Gastroesophageal sphincter (tissue), 3 donors: ENCODE measurements around the gene NFYA.

Experiments
- CTCF ChIP-seq, 4 experiments: fragments of 200-600 bp in 2 of 4; fragments of 450-650 bp in 2 of 4; sonication (generic) in 1 of 4; IDR thresholded peaks; one replicate each; pipeline ENCODE4 v1.5.1; 2017 to 2019; ENCODE audit warnings: antibody characterized with exemption in 4 of 4, mild to moderate bottlenecking in 2 of 4, moderate library complexity in 2 of 4
- EP300 ChIP-seq: sonication (generic); formaldehyde crosslinking; IDR thresholded peaks from one replicate; pipeline ENCODE4 v1.6.1; 2017; ENCODE audit warnings: antibody characterized with exemption, mild to moderate bottlenecking
- POLR2A ChIP-seq, 2 donors: fragments of 450-650 bp; IDR thresholded peaks; one replicate each; pipeline ENCODE4 v1.6.1; 2017; ENCODE audit warnings: antibody characterized with exemption in 2 of 2, mild to moderate bottlenecking in 2 of 2, moderate library complexity in 1 of 2

- no peak for TF ChIP-seq EP300
- no peak for TF ChIP-seq CTCF (IDR thresholded peaks at IDR 0.05)
- no peak for TF ChIP-seq POLR2A (IDR thresholded peaks at IDR 0.05)
These were observed 12.4 kb downstream of the NFYA start for GRCh38 chr6:41085182-41085581.
